K562 (cell line): Measurements from ENCODE around the gene DACT3. TPM values are rescaled to one million over a fixed set of nuclear protein-coding genes. Genes with fewer than 3 reads are reported as not detected.

Experiments
- ATF1 ChIP-seq, 2 experiments: fragments of 450-650 bp in 1 of 2; IDR thresholded peaks; 2 replicates each; pipeline ENCODE4 v1.6.1; 2016; ENCODE audit warnings: missing compliant biosample characterization in 1 of 2, missing genetic modification characterization in 1 of 2
- BCL6 ChIP-seq: fragments of 250-450 bp; sonication (Bioruptor Pico); IDR thresholded peaks from 2 replicates; pipeline ENCODE4 v1.4.0; 2020
- BMI1 ChIP-seq: fragments of 150-350 bp; IDR thresholded peaks from 2 replicates; pipeline ENCODE4 v1.6.1; 2014; ENCODE audit warnings: low read length
- FOS ChIP-seq: IDR thresholded peaks from 3 replicates; pipeline ENCODE4 v1.6.1; 2011; ENCODE audit not compliant: insufficient read length; ENCODE audit errors: extremely low read depth
- FOXK2 ChIP-seq, 2 experiments: fragments of 450-650 bp; IDR thresholded peaks in 1 of 2; conservative IDR thresholded peaks in 1 of 2; 2 replicates each; pipeline ENCODE4 v1.6.1; 2016; ENCODE audit warnings: low read depth in 2 of 2, mild to moderate bottlenecking in 1 of 2
- HINFP ChIP-seq: fragments of 450-650 bp; conservative IDR thresholded peaks from 2 replicates; pipeline ENCODE4 v1.6.1; 2016; ENCODE audit warnings: missing genetic modification characterization, low read depth, mild to moderate bottlenecking, control low read depth, missing compliant biosample characterization
- HMG20A ChIP-seq: fragments of 450-650 bp; formaldehyde crosslinking; conservative IDR thresholded peaks from 2 replicates; pipeline ENCODE4 v1.4.0; 2020; ENCODE audit warnings: mild to moderate bottlenecking, mixed read lengths
- MTA3 ChIP-seq: fragments of 450-650 bp; formaldehyde crosslinking; IDR thresholded peaks from 2 replicates; pipeline ENCODE4 v1.6.1; 2017; ENCODE audit warnings: mild to moderate bottlenecking, borderline replicate concordance
- NCOR1 ChIP-seq: fragments of 450-650 bp; IDR thresholded peaks from 2 replicates; pipeline ENCODE4 v1.6.1; 2016; ENCODE audit warnings: mild to moderate bottlenecking, moderate library complexity
- PPARD ChIP-seq: fragments of 250-450 bp; sonication (Bioruptor Pico); IDR thresholded peaks from 2 replicates; pipeline ENCODE4 v1.8.0; 2022; ENCODE audit warnings: inconsistent platforms, mild to moderate bottlenecking, moderate library complexity
- PRDM10 ChIP-seq: fragments of 450-650 bp; IDR thresholded peaks from 2 replicates; pipeline ENCODE4 v1.6.1; 2018; ENCODE audit not compliant: partially characterized antibody
- SIN3A ChIP-seq, 2 experiments: fragments of 150-350 bp in 1 of 2; IDR thresholded peaks; 2 replicates each; pipeline ENCODE4 v1.6.1; 2011 to 2016; ENCODE audit warnings: borderline replicate concordance in 2 of 2, low read depth in 2 of 2, low read length in 2 of 2, mild to moderate bottlenecking in 2 of 2, moderate library complexity in 2 of 2; ENCODE audit not compliant: control insufficient read depth in 1 of 2
- SP1 ChIP-seq: sonication (generic); formaldehyde crosslinking; IDR thresholded peaks from 2 replicates; pipeline ENCODE4 v1.8.1; 2022; ENCODE audit warnings: mild to moderate bottlenecking, missing genetic modification reagents
- TCF7 ChIP-seq: sonication (generic); IDR thresholded peaks from 2 replicates; pipeline ENCODE4 v1.6.1; 2016; ENCODE audit warnings: antibody characterized with exemption, borderline replicate concordance
- ZBTB8A ChIP-seq: fragments of 450-650 bp; IDR thresholded peaks from 2 replicates; pipeline ENCODE4 v1.6.1; 2018; ENCODE audit warnings: mild to moderate bottlenecking, moderate library complexity; ENCODE audit not compliant: partially characterized antibody
- ZFP36 ChIP-seq: fragments of 150-350 bp; IDR thresholded peaks from 2 replicates; pipeline ENCODE4 v1.6.1; 2018; ENCODE audit warnings: low read length, low read depth; ENCODE audit not compliant: partially characterized antibody
- polyA plus RNA-seq, 8 experiments: library from polyadenylated mRNA; depleted of rRNA in 4 of 8; stranded (reverse) in 5 of 8; unstranded in 3 of 8; fragments of >200 nt; fragmentation: Nextera tagmentation in 2 of 8; fragmentation: Illumina TruSeq in 1 of 8; extraction: Ambion mirVana in 2 of 8; extraction: Trizol in 1 of 8; gene quantifications; 2 replicates each; pipeline versions ENCODE4 v1.2.1 to v1.2.3, GENCODE V29; 2011 to 2014; ENCODE audit warnings: inconsistent platforms in 1 of 8, missing spikeins in 1 of 8
- total RNA-seq, 7 experiments: library from RNA; depleted of rRNA in 6 of 7; stranded (reverse); fragments of >200 nt in 6 of 7; fragmentation: Illumina TruSeq in 2 of 7; extraction: Trizol in 2 of 7; gene quantifications; 2 replicates each; pipeline versions ENCODE4 v1.2.1 to v1.2.3, GENCODE V29; 2011 to 2021; ENCODE audit warnings: low replicate concordance in 1 of 7
- TF ChIP-seq, protein P1 (sequence below): fragments of 450-650 bp; formaldehyde crosslinking; IDR thresholded peaks from 2 replicates; pipeline ENCODE4 v1.4.0; 2020; ENCODE audit warnings: mild to moderate bottlenecking, moderate library complexity
- TF ChIP-seq, protein P2 (sequence below): fragments of 250-450 bp; sonication (Bioruptor Pico); IDR thresholded peaks from 2 replicates; pipeline ENCODE4 v1.4.0; 2020; ENCODE audit warnings: mild to moderate bottlenecking, moderate library complexity, borderline replicate concordance

The DACT3 gene
- total and polyA plus RNA-seq, 9 of the 15 experiments (the other 6 are each of a cell fraction or from before 2014, with no cell fraction given), result 0.67 to 6.5 (median 3.5) TPM

DNA sequence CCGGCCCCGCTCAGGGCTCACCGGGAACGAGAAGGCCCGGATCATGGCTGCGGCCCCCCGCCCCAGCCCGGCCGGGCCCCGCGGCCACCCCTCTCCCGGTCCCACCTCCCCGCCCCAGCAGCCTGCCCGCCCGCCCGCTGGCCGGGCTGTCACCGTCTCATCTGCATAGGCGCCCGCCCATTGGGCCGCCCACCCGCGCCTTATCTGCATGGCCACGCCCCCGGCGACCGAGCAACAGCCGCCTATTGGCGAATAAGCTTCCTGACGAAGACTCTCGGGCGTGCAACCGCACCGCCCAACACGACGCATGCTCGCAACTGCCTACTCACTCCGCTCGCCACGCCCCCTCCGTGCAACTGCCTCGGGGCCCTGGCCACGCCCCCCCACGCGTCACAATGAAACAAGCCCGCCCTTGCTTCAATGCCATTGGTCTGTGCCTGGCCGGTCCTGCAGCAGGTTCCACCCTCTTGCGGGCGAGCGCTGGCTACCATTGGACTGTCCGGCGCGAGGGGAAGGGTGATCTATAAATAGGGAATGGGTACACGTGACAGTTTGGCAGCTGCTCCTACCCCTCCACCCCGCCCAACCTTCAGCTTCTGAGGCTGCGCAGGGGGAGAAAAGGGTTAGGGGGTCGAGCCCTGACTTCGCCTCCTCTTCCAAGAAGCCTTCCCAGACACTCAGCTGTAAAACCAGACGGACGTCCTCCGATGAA is at the start of gene DACT3 (continued):
- TF ChIP-seq, protein P1, sequence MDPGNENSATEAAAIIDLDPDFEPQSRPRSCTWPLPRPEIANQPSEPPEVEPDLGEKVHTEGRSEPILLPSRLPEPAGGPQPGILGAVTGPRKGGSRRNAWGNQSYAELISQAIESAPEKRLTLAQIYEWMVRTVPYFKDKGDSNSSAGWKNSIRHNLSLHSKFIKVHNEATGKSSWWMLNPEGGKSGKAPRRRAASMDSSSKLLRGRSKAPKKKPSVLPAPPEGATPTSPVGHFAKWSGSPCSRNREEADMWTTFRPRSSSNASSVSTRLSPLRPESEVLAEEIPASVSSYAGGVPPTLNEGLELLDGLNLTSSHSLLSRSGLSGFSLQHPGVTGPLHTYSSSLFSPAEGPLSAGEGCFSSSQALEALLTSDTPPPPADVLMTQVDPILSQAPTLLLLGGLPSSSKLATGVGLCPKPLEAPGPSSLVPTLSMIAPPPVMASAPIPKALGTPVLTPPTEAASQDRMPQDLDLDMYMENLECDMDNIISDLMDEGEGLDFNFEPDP (CRISPR knock-in tag), result no peak
- peak; percentile 60 for TF ChIP-seq FOS
- TF ChIP-seq HINFP (tag), result no peak
- no peak for TF ChIP-seq PRDM10
- no peak for TF ChIP-seq BCL6 (CRISPR knock-in tag)
- TF ChIP-seq ZFP36, result peak; percentile 94
- no peak for TF ChIP-seq HMG20A
- no peak for TF ChIP-seq PPARD (CRISPR knock-in tag)
- TF ChIP-seq FOXK2 (conservative IDR thresholded peaks at IDR 0.05 in 1 of 2, IDR thresholded peaks at IDR 0.05 in 1 of 2; ENCODE audit: low read depth in 2 of 2), result peak; percentile 96 to 98
- TF ChIP-seq ATF1 (CRISPR knock-in tag; IDR thresholded peaks at IDR 0.05), result no peak
- TF ChIP-seq ATF1 (tag; IDR thresholded peaks at IDR 0.05), result peak; percentile 94
- no peak for TF ChIP-seq MTA3
- peak; percentile 98 for TF ChIP-seq SP1 (CRISPR knock-in tag)
- TF ChIP-seq SIN3A (IDR thresholded peaks at IDR 0.05; ENCODE audit: borderline replicate concordance in 2 of 2, control insufficient read depth in 1 of 2, low read depth in 2 of 2, low read length in 2 of 2), result peak; percentile 58 to 80; a peak in 2 of 4 replicates
- TF ChIP-seq NCOR1, result no peak
- no peak for TF ChIP-seq ZBTB8A
- TF ChIP-seq, protein P2, sequence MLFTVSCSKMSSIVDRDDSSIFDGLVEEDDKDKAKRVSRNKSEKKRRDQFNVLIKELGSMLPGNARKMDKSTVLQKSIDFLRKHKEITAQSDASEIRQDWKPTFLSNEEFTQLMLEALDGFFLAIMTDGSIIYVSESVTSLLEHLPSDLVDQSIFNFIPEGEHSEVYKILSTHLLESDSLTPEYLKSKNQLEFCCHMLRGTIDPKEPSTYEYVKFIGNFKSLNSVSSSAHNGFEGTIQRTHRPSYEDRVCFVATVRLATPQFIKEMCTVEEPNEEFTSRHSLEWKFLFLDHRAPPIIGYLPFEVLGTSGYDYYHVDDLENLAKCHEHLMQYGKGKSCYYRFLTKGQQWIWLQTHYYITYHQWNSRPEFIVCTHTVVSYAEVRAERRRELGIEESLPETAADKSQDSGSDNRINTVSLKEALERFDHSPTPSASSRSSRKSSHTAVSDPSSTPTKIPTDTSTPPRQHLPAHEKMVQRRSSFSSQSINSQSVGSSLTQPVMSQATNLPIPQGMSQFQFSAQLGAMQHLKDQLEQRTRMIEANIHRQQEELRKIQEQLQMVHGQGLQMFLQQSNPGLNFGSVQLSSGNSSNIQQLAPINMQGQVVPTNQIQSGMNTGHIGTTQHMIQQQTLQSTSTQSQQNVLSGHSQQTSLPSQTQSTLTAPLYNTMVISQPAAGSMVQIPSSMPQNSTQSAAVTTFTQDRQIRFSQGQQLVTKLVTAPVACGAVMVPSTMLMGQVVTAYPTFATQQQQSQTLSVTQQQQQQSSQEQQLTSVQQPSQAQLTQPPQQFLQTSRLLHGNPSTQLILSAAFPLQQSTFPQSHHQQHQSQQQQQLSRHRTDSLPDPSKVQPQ (CRISPR knock-in tag), result peak; percentile 63; the same call in 1 of the 2 replicates
- TF ChIP-seq BMI1, result no peak
- no peak for TF ChIP-seq TCF7
